Astrocyte (in vitro differentiated cells and primary cell): ENCODE measurements around the gene OR6Q1.
"Not testable (repeated sequence)": the region's sequence is repeated elsewhere in the genome, so short reads cannot be mapped to it uniquely, and the experiment has no call there.

Experiments
- CTCF ChIP-seq: IDR thresholded peaks from 2 replicates; pipeline ENCODE4 v1.5.1; 2011; ENCODE audit warnings: low read depth, mild to moderate bottlenecking, inconsistent platforms, low read length, moderate library complexity; ENCODE audit not compliant: insufficient read depth
- EZH2 ChIP-seq: IDR thresholded peaks from 2 replicates; pipeline ENCODE4 v1.6.1; 2012; ENCODE audit warnings: mild to moderate bottlenecking, low read length, inconsistent platforms; ENCODE audit not compliant: insufficient read depth

- not testable (repeated sequence) for TF ChIP-seq CTCF, EZH2
Observed at GRCh38 chr11:57999523-57999922, 31.2 kb upstream of the OR6Q1 start.
